HuH-7 (cell line): ENCODE measurements around the gene ANO8.
A peak's percentile ranks its signal among the peaks of the same experiment; 100 is the strongest.
"Not testable (repeated sequence)": the region's sequence is repeated elsewhere in the genome, so short reads cannot be mapped to it uniquely, and the experiment has no call there.

Source experiments
- DNase-seq: peaks from one replicate; pipeline ENCODE4 v3.0.0; 2011; ENCODE audit warnings: low spot score

Gene ANO8

GRCh38 chr19:17309198-17309964, 25.3 kb downstream of the ANO8 start, which contains the start of gene DDA1:
TSS of gene DDA1 (plus strand) at chr19:17309563. CDS start at chr19:17309655, 92 bp downstream.
- DNase-seq: peak; percentile 98

DNA sequence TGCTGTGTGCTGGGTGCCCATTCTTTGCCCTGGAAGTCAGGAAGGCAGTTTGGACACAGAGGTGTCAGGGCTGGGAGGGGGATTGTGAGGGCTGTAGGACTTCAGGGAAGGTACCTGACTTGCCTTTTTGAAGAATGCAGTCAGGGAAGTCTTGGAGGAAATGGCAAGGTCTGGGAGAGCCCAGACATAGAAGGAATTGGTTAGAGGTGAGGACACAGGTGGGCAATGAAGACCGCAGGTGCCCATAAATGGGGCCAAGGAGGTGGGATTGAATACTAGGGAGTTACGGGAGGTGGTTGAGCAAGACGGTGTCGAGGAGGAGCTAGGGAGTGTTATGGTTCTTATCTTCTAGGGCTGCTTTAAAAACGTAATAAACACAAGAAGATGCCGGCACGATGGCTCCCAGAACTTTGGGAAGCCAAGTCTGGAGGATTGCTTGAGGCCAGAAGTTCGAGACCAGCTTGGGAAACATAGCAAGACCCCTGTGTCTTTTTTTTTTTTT, 26.7 kb downstream of the ANO8 start:
- DNase-seq: no peak

DNA sequence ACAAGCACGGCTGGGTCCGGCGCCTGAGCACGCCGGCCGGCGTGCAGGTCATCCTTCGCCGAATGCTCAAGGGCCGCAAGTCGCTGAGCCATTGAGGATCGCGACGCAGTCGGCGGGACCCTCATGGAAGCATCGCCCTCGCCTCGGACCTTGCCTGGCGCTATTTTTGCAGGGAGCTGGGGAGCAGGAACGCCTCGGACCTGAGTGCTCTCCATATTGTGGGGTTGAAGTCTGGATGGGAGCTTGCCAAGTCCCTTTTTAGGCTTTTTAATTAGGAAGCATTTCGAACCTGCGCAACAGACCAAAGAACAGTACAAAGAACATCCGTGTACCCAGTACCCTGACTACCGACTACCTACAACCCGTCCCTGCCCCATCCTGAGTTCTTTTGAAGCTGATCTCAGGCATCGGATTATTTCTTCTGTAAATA, 28.4 kb downstream of the ANO8 start:
- DNase-seq: no peak

DNA sequence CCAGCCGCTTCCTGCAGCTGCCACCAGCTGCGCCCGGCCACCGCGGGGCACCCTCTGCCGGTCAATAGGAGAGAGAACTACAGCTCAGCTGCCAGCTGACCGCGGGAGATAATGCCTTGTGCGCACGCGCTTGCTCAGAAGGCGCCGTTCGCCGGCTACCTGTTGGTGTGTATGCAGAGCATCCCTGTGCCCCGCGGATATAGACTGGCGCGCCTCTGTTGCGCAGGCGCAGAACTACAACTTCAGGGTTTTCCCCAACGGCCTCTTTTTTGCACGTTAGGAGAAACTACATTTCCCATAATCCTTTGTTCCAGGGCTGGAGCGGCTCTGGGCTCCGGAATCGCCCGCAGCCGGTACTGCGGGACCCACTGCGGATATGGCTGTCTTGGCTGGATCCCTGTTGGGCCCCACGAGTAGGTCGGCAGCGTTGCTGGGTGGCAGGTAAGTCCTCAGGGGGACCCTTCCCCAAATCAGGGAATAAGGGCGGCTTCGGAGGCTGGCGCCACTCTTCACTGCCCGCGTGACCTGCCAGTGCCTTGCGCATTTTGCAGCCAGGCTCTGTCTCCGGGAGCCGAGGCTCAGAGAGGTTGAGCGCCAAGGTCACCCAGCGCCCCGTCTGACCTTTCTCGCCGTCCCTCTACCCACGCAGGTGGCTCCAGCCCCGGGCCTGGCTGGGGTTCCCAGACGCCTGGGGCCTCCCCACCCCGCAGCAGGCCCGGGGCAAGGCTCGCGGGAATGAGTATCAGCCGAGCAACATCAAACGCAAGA, 29.0 kb downstream of the ANO8 start, which contains the start of gene MRPL34:
Gene MRPL34, plus strand, starts transcription at position 356 of the 768 bp plus-strand sequence. Its CDS starts 21 bp downstream, at position 377.
- peak; percentile 85 for DNase-seq

GRCh38 chr19:17305216-17305516, 29.5 kb downstream of the ANO8 start:
- no peak for DNase-seq

- no peak for DNase-seq
These were observed 30.1 kb downstream of the ANO8 start for GRCh38 chr19:17304386-17305215.

- no peak for DNase-seq
These were observed 30.8 kb downstream of the ANO8 start for GRCh38 chr19:17303940-17304267.

GRCh38 chr19:17303167-17303939, 31.3 kb downstream of the ANO8 start, which contains the start of gene ABHD8:
TSS of gene ABHD8 (minus strand) at chr19:17303425. CDS start at chr19:17301616, 1,809 bp downstream.
- DNase-seq: peak; percentile 97

GRCh38 chr19:17302391-17303166, 32.1 kb downstream of the ANO8 start:
- no peak for DNase-seq

GRCh38 chr19:17300992-17301619, 33.5 kb downstream of the ANO8 start:
- DNase-seq: no peak

GRCh38 chr19:17296976-17297375, 37.7 kb downstream of the ANO8 start:
- no peak for DNase-seq

DNA sequence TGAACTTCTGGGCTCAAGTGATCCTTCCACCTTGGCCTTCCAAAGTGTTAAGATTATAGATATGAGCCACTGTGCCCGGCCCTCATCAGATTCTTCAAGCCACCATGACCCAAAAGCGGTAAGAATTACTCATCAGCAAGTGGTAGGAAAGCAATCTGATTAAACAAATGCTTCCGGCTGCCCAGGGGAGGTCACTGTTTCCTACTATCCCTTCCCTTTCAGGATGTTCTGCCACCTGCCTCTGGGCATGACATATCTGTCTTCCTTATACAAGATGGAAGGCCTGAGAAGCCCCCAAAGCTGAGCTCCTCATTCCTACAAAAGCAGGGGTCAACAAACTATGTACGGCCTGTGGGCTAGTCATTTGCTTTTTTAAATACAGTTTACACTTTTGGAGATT, 38.4 kb downstream of the ANO8 start:
- DNase-seq: no peak

DNA sequence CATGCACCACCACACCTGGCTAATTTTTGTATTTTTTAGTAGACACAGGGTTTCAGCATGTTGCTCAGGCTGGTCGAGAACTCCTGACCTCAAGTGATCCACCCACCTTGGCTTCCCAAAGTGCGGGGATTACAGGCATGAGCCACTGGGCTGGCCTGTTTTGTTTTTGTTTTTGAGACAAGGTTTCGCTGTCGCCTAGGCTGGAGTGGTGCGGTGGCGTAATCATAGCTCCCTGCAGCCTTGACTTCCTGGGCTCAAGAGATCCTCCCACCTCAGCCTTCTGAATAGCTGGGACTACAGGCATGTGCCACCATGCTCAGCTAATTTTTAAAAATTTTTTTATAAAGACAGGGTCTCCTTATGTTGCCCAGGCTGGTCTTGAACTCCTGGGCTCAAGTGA, 39.1 kb downstream of the ANO8 start:
- DNase-seq: not testable (repeated sequence)

GRCh38 chr19:17294051-17294891, 40.4 kb downstream of the ANO8 start:
- DNase-seq: no peak

DNA sequence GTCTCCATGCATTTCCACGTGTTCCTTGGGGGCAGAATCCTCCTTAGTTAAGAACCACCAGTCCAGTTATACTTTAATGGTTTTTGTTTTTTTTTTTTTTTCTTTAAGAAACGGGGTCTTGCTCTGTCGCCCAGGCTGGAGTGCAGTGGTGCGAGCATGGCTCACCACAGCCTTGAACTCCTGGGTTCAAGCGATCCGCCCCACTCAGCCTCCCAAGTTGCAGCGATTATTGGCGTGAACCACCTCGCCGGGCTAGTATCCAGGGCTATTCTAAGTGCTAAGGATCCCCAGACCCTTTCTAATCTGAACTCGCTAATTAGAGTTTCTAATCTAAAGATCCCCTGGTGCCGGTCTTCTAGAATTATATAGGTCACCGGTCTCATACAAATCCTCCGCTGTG, 41.0 kb downstream of the ANO8 start:
- no peak for DNase-seq

- peak; percentile 89 for DNase-seq
These were observed 42.2 kb downstream of the ANO8 start for GRCh38 chr19:17292301-17293074.

DNA sequence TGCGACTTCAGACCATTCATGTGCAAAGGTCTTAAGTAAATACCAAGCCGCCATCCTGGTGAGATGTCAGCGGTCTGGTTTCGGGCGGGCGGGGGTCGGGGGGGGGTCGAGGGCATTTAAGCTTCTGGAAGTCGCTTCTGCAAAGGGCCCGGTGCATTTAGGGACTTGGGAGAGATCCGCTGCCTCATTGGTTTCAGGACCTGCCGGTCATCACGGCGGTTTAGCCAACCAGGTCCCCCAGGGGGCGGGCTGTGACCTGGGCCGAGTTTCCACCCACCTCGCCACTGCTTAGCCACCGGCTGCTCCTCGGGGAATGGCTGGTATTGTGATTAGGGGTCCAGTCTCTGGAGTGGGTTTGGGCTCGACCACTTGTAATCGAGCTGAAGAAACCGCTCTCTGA, 45.2 kb downstream of the ANO8 start:
- peak; percentile 77 for DNase-seq

GRCh38 chr19:17286752-17287151, 47.9 kb downstream of the ANO8 start:
- DNase-seq: no peak
